Left hindlimb (tissue), 1 donor: ENCODE results near the gene PPM1H.

Experiments used
- DNase-seq: peaks from one replicate; pipeline ENCODE4 v3.0.0-alpha.2; 2018

Gene PPM1H

GRCh38 chr12:62709311-62709710 lies 225.6 kb downstream of the PPM1H start:
- no peak for DNase-seq

GRCh38 chr12:62707939-62708338 lies 227.0 kb downstream of the PPM1H start:
- no peak for DNase-seq

GRCh38 chr12:62705846-62706245 lies 229.1 kb downstream of the PPM1H start:
- no peak for DNase-seq

GRCh38 chr12:62703011-62703380 lies 232.0 kb downstream of the PPM1H start:
- no peak for DNase-seq

GRCh38 chr12:62701492-62701891 lies 233.5 kb downstream of the PPM1H start:
- DNase-seq: no peak

- DNase-seq: no peak
Measured at GRCh38 chr12:62700091-62700880, 234.7 kb downstream of the PPM1H start.

- DNase-seq: no peak
Measured at GRCh38 chr12:62698701-62699101, 236.2 kb downstream of the PPM1H start.

GRCh38 chr12:62697893-62698292 lies 237.1 kb downstream of the PPM1H start:
- no peak for DNase-seq

- no peak for DNase-seq
Measured at GRCh38 chr12:62695696-62696095, 239.3 kb downstream of the PPM1H start.

- no peak for DNase-seq
Measured at GRCh38 chr12:62694632-62695031, 240.3 kb downstream of the PPM1H start.

GRCh38 chr12:62694116-62694515 lies 240.8 kb downstream of the PPM1H start:
- no peak for DNase-seq

- DNase-seq: peak; percentile 60
Measured at GRCh38 chr12:62693376-62694050, 241.4 kb downstream of the PPM1H start.

- no peak for DNase-seq
Measured at GRCh38 chr12:62692884-62693283, 242.1 kb downstream of the PPM1H start.

- no peak for DNase-seq
Measured at GRCh38 chr12:62691309-62691708, 243.6 kb downstream of the PPM1H start.

- no peak for DNase-seq
Measured at GRCh38 chr12:62689042-62689839, 245.7 kb downstream of the PPM1H start.

- peak; percentile 68 for DNase-seq
Measured at GRCh38 chr12:62686938-62687337, 248.0 kb downstream of the PPM1H start.

GRCh38 chr12:62684570-62685295 lies 250.2 kb downstream of the PPM1H start:
- DNase-seq: peak; percentile 94

- peak; percentile 94 for DNase-seq
Measured at GRCh38 chr12:62683776-62684569, 251.0 kb downstream of the PPM1H start.

- DNase-seq: no peak
Measured at GRCh38 chr12:62681306-62681705, 253.6 kb downstream of the PPM1H start.

- DNase-seq: no peak
Measured at GRCh38 chr12:62679608-62680007, 255.3 kb downstream of the PPM1H start.

GRCh38 chr12:62677355-62677754 lies 257.6 kb downstream of the PPM1H start:
- no peak for DNase-seq
